ENCODE results near the gene RBM8A. TPM values are rescaled to one million over a fixed set of nuclear protein-coding genes. Genes with fewer than 3 reads are reported as not detected.

The RBM8A gene
- total RNA-seq, 4 donors from 2014 or later = 108 to 143 (median 124) TPM

DNA sequence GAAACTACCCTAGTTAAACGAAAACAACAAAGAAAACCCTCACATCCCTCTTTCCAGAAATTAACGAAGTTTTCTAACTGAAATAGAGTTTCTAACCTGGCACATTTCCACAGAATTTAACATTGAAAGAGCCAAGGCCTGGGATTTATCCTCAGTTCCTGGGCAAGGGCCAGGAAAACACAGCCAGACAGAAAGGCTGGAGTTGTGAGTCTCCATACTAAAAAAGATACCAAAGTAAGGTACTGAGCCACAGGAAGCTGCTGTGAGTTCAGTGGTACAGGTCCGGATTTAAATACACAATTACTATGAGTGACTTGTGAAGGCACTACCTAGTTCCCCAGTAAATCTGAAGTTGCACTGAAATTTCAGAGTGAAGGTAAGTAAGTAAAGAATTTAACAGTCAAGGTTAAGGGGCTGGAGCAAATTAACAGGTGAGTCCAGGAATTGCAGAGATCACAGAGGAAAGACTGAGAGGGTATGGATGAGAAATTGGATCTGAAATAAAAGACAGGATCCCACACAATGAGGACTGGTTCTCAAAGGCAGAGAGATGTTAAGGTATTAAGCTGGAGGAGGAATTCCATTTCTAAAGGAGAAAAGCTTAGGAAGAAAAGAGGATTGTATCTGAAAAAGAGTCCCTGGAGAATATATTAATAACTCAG lies 29.6 kb upstream of the RBM8A start:
- peaks cover 22 to 26% of the 10 kb centered on the region in 2 donors for H3K4me1 ChIP-seq
- peak in 1 of 2 donors; percentile 35 for DNase-seq
- H3K4me3 ChIP-seq (replicated peaks in 1 of 3) = peak overlapping the region; percentile 30 to 71 (median 56)
- H3K9me3 ChIP-seq = no peaks in the 10 kb centered on the region
- 16 to 37% methylated on average over 3 of the region's 3 CpGs for WGBS, 2 donors
- no peaks in the 10 kb centered on the region for H3K27me3 ChIP-seq
- H3K36me3 ChIP-seq = no peaks in the 10 kb centered on the region
- H3K27ac ChIP-seq = peak overlapping the region; percentile 81 to 96 (median 90)
- intact Hi-C loops (cut with DNase I) = loop anchor here (5.0 kb wide), 1 partner anchor 40 kb away; the partner anchor contains the start of gene PEX11B
- TF ChIP-seq POLR2A (IDR thresholded peaks at IDR 0.05) = no peak
- TF ChIP-seq, protein P1, sequence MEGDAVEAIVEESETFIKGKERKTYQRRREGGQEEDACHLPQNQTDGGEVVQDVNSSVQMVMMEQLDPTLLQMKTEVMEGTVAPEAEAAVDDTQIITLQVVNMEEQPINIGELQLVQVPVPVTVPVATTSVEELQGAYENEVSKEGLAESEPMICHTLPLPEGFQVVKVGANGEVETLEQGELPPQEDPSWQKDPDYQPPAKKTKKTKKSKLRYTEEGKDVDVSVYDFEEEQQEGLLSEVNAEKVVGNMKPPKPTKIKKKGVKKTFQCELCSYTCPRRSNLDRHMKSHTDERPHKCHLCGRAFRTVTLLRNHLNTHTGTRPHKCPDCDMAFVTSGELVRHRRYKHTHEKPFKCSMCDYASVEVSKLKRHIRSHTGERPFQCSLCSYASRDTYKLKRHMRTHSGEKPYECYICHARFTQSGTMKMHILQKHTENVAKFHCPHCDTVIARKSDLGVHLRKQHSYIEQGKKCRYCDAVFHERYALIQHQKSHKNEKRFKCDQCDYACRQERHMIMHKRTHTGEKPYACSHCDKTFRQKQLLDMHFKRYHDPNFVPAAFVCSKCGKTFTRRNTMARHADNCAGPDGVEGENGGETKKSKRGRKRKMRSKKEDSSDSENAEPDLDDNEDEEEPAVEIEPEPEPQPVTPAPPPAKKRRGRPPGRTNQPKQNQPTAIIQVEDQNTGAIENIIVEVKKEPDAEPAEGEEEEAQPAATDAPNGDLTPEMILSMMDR (IDR thresholded peaks at IDR 0.05) = no peak

- Histone ChIP-seq H3K4me1 (peaks cover 18 to 20% of the 10 kb centered on the region in 2 donors), H3K27me3 (no peaks in the 10 kb centered on the region)
- intact Hi-C loops (cut with DNase I) = loop anchor here (5.0 kb wide), 1 partner anchor 39 kb away; the partner anchor contains the start of gene PEX11B
Observed at GRCh38 chr1:145956361-145956760, 29.1 kb upstream of the RBM8A start.

DNA sequence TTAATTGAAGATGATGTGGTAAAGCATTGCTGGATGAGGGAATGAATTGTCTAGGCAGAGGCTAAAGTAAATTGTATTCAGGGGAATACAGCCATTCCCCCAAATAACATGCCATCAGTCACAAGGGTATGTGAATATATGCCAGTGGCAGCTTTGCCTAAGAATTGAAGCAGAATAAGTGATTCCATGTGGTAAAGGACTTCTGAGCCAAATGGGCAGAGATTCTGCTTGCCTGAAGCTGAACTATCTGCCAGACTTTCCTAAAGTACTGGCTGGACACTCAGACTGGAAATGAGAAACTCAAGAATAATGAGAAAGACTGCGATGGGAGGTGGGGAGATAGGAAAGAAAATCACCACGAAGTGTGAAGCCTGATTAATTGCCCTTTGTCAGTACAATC lies 28.2 kb upstream of the RBM8A start:
- 48 to 52% methylated on average over 2 of the region's 2 CpGs for WGBS, 2 donors
- H3K27me3 ChIP-seq = no peaks in the 10 kb centered on the region
- no peak overlapping the region for H3K4me3 ChIP-seq (replicated peaks in 1 of 3)

More at GRCh38 chr1:145956361-145956760, 29.1 kb upstream of the RBM8A start:
- H3K9me3 ChIP-seq = no peaks in the 10 kb centered on the region
- no peak for DNase-seq
- peak overlapping the region; percentile 81 to 96 (median 90) for H3K27ac ChIP-seq
- H3K4me3 ChIP-seq (replicated peaks in 1 of 3) = no peak overlapping the region
- no peaks in the 10 kb centered on the region for H3K36me3 ChIP-seq
- TF ChIP-seq, protein P1 (IDR thresholded peaks at IDR 0.05) = no peak
- TF ChIP-seq POLR2A (IDR thresholded peaks at IDR 0.05) = no peak

DNA sequence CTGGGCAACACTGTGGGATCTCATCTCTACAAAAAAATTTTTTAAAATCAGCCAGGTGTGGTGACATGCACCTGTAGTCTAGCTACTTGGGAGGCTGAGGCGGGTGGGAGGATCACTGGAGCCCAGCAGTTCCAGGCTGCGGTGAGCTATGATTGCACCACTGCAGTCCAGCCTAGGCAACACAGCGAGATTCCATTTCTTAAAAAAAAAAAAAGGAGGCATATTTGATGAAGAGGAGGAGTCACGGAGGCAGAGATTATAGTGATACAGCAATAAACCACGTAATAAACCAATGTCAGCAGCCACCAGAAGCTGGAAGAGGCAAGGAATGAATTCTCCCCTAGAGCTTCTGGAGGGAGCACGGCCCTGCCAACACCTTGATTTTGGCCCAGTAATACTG lies 26.6 kb upstream of the RBM8A start:
- no peaks in the 10 kb centered on the region for H3K9me3 ChIP-seq
- H3K27ac ChIP-seq = no peak overlapping the region
- no peak overlapping the region for H3K4me3 ChIP-seq (replicated peaks in 1 of 3)
- TF ChIP-seq, protein P1 (IDR thresholded peaks at IDR 0.05) = no peak
- no peak for TF ChIP-seq POLR2A (IDR thresholded peaks at IDR 0.05)
- no peaks in the 10 kb centered on the region for H3K27me3 ChIP-seq
- intact Hi-C loops (cut with DNase I) = no loop called here
- DNase-seq = no peak
- 85 to 95% methylated on average over 6 of the region's 6 CpGs for WGBS, 2 donors
- no peaks in the 10 kb centered on the region for H3K36me3 ChIP-seq
- H3K4me1 ChIP-seq = peaks cover 18 to 21% of the 10 kb centered on the region in 2 donors

More for the DNA sequence above, 28.2 kb upstream of the RBM8A start:
- no peaks in the 10 kb centered on the region for H3K36me3 ChIP-seq
- no peak for TF ChIP-seq POLR2A (IDR thresholded peaks at IDR 0.05)
- TF ChIP-seq, protein P1 (IDR thresholded peaks at IDR 0.05) = no peak
- no peaks in the 10 kb centered on the region for H3K9me3 ChIP-seq
- intact Hi-C loops (cut with DNase I) = loop anchor here (5.0 kb wide), 1 partner anchor 38 kb away; the partner anchor contains the start of gene PEX11B
- DNase-seq = no peak
- peaks cover 18 to 21% of the 10 kb centered on the region in 2 donors for H3K4me1 ChIP-seq
- peak overlapping the region in 2 of 3 donors; percentile 90 to 96 for H3K27ac ChIP-seq

GRCh38 chr1:145952903-145953302 lies 25.6 kb upstream of the RBM8A start:
- H3K4me3 ChIP-seq (replicated peaks in 1 of 3) = no peak overlapping the region
- no peak for DNase-seq
- intact Hi-C loops (cut with DNase I) = no loop called here
- H3K36me3 ChIP-seq = no peaks in the 10 kb centered on the region
- 100% methylated on average over 3 of the region's 3 CpGs for WGBS, 2 donors
- no peaks in the 10 kb centered on the region for H3K9me3 ChIP-seq
- no peak overlapping the region for H3K27ac ChIP-seq
- H3K27me3 ChIP-seq = no peaks in the 10 kb centered on the region
- peaks cover 14 to 21% of the 10 kb centered on the region in 2 donors for H3K4me1 ChIP-seq
- TF ChIP-seq, protein P1 (IDR thresholded peaks at IDR 0.05) = no peak
- no peak for TF ChIP-seq POLR2A (IDR thresholded peaks at IDR 0.05)

Measured in thyroid gland (tissue), 4 donors.